Smooth muscle cell (in vitro differentiated cells): ENCODE measurements around the gene ZBBX. TPM values are rescaled to one million over a fixed set of nuclear protein-coding genes. Genes with fewer than 3 reads are reported as not detected.

Experiments used
- DNase-seq: peaks from one replicate; lab custom pipeline; 2025; ENCODE audit not compliant: unreplicated experiment; lab: John Stamatoyannopoulos, UW
- H2AFZ ChIP-seq: fragments of 200-600 bp; sonication (generic); 2 replicates; pipeline ENCODE4 v1.6.0; 2016; ENCODE audit warnings: antibody characterized with exemption, low read depth, mild to moderate bottlenecking
- H3F3A ChIP-seq: fragments of 200-600 bp; sonication (generic); 2 replicates; pipeline ENCODE4 v1.6.0; 2017; ENCODE audit warnings: antibody characterized with exemption, low read depth
- H3K27ac ChIP-seq: fragments of 200-600 bp; sonication (generic); 2 replicates; pipeline ENCODE4 v1.5.1; 2016; ENCODE audit warnings: low read depth, mild to moderate bottlenecking
- H3K27me3 ChIP-seq: fragments of 200-600 bp; sonication (generic); 2 replicates; pipeline ENCODE4 v1.6.1; 2016; ENCODE audit warnings: low read depth, mild to moderate bottlenecking
- H3K36me3 ChIP-seq: fragments of 200-600 bp; sonication (generic); 2 replicates; pipeline ENCODE4 v1.5.1; 2016; ENCODE audit warnings: low read depth
- H3K4me1 ChIP-seq: fragments of 200-600 bp; sonication (generic); 2 replicates; pipeline ENCODE4 v1.5.1; 2016; ENCODE audit warnings: low read depth
- H3K4me2 ChIP-seq: fragments of 200-600 bp; sonication (generic); 2 replicates; pipeline ENCODE4 v1.6.0; 2016; ENCODE audit warnings: mild to moderate bottlenecking
- H3K4me3 ChIP-seq: fragments of 200-600 bp; sonication (generic); 2 replicates; pipeline ENCODE4 v1.5.1; 2016; ENCODE audit warnings: mild to moderate bottlenecking
- H3K79me2 ChIP-seq: fragments of 200-600 bp; sonication (generic); 2 replicates; pipeline ENCODE4 v1.6.0; 2016; ENCODE audit warnings: low read depth, mild to moderate bottlenecking
- H3K9ac ChIP-seq: fragments of 200-600 bp; sonication (generic); 2 replicates; pipeline ENCODE4 v1.6.0; 2016; ENCODE audit warnings: low read depth
- H3K9me3 ChIP-seq: fragments of 200-600 bp; sonication (generic); replicated peaks from 2 replicates; pipeline ENCODE4 v1.5.1; 2016; ENCODE audit warnings: low read depth
- H4K20me1 ChIP-seq: fragments of 200-600 bp; sonication (generic); 2 replicates; pipeline ENCODE4 v1.6.0; 2016; ENCODE audit warnings: low read depth
- CTCF ChIP-seq: fragments of 200-600 bp; sonication (generic); IDR thresholded peaks from 2 replicates; pipeline ENCODE4 v1.5.1; 2017; ENCODE audit warnings: borderline replicate concordance, mild to moderate bottlenecking, antibody characterized with exemption; ENCODE audit not compliant: insufficient read depth, poor library complexity, severe bottlenecking
- WGBS: methylation state at CpG from one replicate; pipeline ENCODE4 v1.1.7; 2016; ENCODE audit warnings: low lambda C conversion rate; 5-methylcytosine and 5-hydroxymethylcytosine counted together
- polyA plus RNA-seq: library from polyadenylated mRNA; unstranded; fragments of >200 nt; fragmentation: Nextera tagmentation; extraction: Ambion mirVana; gene quantifications from 2 replicates; pipeline ENCODE4 v1.2.1, GENCODE V29; 2016
- total RNA-seq: library from RNA; depleted of rRNA; stranded (reverse); fragments of >200 nt; gene quantifications from 2 replicates; pipeline ENCODE4 v1.2.3, GENCODE V29; 2014

Gene ZBBX
- total and polyA plus RNA-seq, 2 experiments from 2014 or later = 0.13 TPM; not detected in 1

DNA sequence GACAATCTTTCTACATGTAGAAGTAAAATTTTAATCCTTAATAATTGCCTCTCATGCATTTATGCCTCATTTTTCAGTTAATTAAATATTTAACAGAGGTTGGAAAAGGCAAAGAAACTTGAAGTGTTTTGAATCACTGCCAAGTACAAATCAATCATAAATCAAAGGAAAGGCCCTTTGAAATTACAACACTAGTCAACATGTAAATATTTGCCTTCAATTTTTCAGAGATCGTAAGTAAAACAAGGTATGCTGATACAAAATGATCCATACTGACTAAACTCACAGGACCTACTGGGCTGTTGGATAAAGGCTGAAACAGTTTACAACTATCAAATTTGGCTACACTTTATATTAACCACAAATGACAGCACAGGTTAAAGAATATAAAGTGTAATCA lies 33.9 kb downstream of the ZBBX start:
- no peak for DNase-seq
- no peak overlapping the region for H3K27ac ChIP-seq
- no peak for TF ChIP-seq CTCF

GRCh38 chr3:167330993-167331785 lies 48.9 kb downstream of the ZBBX start:
- TF ChIP-seq CTCF = no peak
- Histone ChIP-seq H3K79me2 (no peaks in the 10 kb centered on the region), H3K9me3 (no peaks in the 10 kb centered on the region), H2AFZ (no peak overlapping the region), H3K27me3 (no peaks in the 10 kb centered on the region), H3K4me3 (no peak overlapping the region), H3K9ac (no peak overlapping the region), H3K27ac (no peak overlapping the region), H3K4me1 (no peaks in the 10 kb centered on the region), H4K20me1 (no peaks in the 10 kb centered on the region), H3F3A (no peaks in the 10 kb centered on the region), H3K4me2 (no peak overlapping the region), H3K36me3 (no peaks in the 10 kb centered on the region)
- no peak for DNase-seq
- 85% methylated on average over 5 of the region's 5 CpGs for WGBS

More for the DNA sequence above, 33.9 kb downstream of the ZBBX start:
- H3K4me2 ChIP-seq = no peak overlapping the region
- WGBS = 91% methylated on average over 1 of the region's 1 CpG
- no peaks in the 10 kb centered on the region for H3K27me3 ChIP-seq
- H2AFZ ChIP-seq = no peak overlapping the region
- no peaks in the 10 kb centered on the region for H3K36me3 ChIP-seq
- H3K79me2 ChIP-seq = no peaks in the 10 kb centered on the region
- no peak overlapping the region for H3K4me3 ChIP-seq
- no peaks in the 10 kb centered on the region for H4K20me1 ChIP-seq
- no peaks in the 10 kb centered on the region for H3K4me1 ChIP-seq
- H3K9me3 ChIP-seq = no peaks in the 10 kb centered on the region
- no peak overlapping the region for H3K9ac ChIP-seq
- H3F3A ChIP-seq = no peaks in the 10 kb centered on the region

DNA sequence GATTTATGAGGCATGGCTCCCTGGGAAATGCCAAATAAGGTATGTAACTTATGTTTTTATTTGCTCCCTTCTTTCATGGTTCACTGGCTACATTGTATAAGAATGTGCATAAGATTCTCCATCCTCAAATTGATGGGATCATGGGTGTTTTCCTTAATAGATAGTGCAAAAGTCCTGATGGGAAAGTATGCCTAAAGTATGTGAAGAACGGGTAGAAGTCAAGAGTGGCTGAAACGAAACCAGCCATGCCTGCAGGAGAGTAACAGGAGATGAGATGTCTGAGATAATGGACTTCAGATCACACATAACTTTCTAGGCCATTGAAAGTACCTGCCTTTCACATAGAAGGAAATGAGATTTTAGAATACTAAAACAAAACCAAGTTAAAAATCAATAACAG lies 56.5 kb downstream of the ZBBX start:
- H3K27ac ChIP-seq = no peak overlapping the region
- TF ChIP-seq CTCF = no peak
- no peak overlapping the region for H3K9ac ChIP-seq
- 83% methylated on average over 2 of the region's 2 CpGs for WGBS
- no peak overlapping the region for H3K4me2 ChIP-seq
- no peaks in the 10 kb centered on the region for H3K27me3 ChIP-seq
- H3K9me3 ChIP-seq = no peaks in the 10 kb centered on the region
- no peaks in the 10 kb centered on the region for H3K4me1 ChIP-seq
- H3F3A ChIP-seq = no peaks in the 10 kb centered on the region
- DNase-seq = no peak
- H3K4me3 ChIP-seq = no peak overlapping the region
- H4K20me1 ChIP-seq = no peaks in the 10 kb centered on the region
- no peaks in the 10 kb centered on the region for H3K79me2 ChIP-seq
- H2AFZ ChIP-seq = no peak overlapping the region
- H3K36me3 ChIP-seq = no peaks in the 10 kb centered on the region
